Muscle of leg (tissue), 11 donors: ENCODE measurements around the gene MS4A3. TPM values are rescaled to one million over a fixed set of nuclear protein-coding genes. Genes with fewer than 3 reads are reported as not detected.

Source experiments
- DNase-seq: peaks from one replicate; pipeline ENCODE4 v3.0.0; 2013
- H3K27ac ChIP-seq: one replicate; pipeline ENCODE4 v1.5.1; 2013; ENCODE audit warnings: mild to moderate bottlenecking, low read length, control low read depth
- H3K27me3 ChIP-seq: one replicate; pipeline ENCODE4 v1.6.1; 2013; ENCODE audit warnings: low read length; ENCODE audit not compliant: control insufficient read depth, insufficient read depth
- H3K36me3 ChIP-seq: one replicate; pipeline ENCODE4 v1.6.1; 2013; ENCODE audit warnings: low read length; ENCODE audit not compliant: control insufficient read depth, insufficient read depth
- H3K4me1 ChIP-seq: one replicate; pipeline ENCODE4 v1.6.1; 2013; ENCODE audit warnings: low read length; ENCODE audit not compliant: control insufficient read depth, insufficient read depth
- H3K4me3 ChIP-seq: one replicate; pipeline ENCODE4 v1.5.1; 2013; ENCODE audit warnings: low read length, control low read depth
- H3K9me3 ChIP-seq: replicated peaks from 2 replicates; pipeline ENCODE4 v1.6.1; 2013; ENCODE audit warnings: low read depth, low read length; ENCODE audit not compliant: control insufficient read depth
- WGBS: methylation state at CpG from one replicate; pipeline ENCODE4 v1.1.5; 2013; ENCODE audit warnings: missing lambda C conversion rate; ENCODE audit not compliant: insufficient coverage; 5-methylcytosine and 5-hydroxymethylcytosine counted together
- polyA plus RNA-seq, 8 donors: library from polyadenylated mRNA; unstranded; fragments of 120-200 nt; gene quantifications; one replicate each; pipeline versions ENCODE4 v1.2.1 to v1.2.3, GENCODE V29; 2013; ENCODE audit warnings: inconsistent platforms in 1 of 8, low replicate concordance in 1 of 8; ENCODE audit not compliant: insufficient read length in 8 of 8, insufficient read depth in 1 of 8
- total RNA-seq: library from RNA; stranded (reverse); fragments of 120-200 nt; gene quantifications from one replicate; pipeline ENCODE4 v1.2.4, GENCODE V29; 2013

MS4A3 gene
- total and polyA plus RNA-seq, 9 donors, result 0.36 to 2.0 (median 0.90) TPM

GRCh38 chr11:60111793-60112192, 55.3 kb downstream of the MS4A3 start:
- WGBS, result no CpG with 5 or more reads among the region's 2 CpGs
- no peak for DNase-seq
- Histone ChIP-seq H3K36me3 (no peaks in the 10 kb centered on the region), H3K4me3 (no peak overlapping the region), H3K4me1 (no peaks in the 10 kb centered on the region), H3K27ac (no peak overlapping the region), H3K27me3 (no peaks in the 10 kb centered on the region), H3K9me3 (no peaks in the 10 kb centered on the region)

DNA sequence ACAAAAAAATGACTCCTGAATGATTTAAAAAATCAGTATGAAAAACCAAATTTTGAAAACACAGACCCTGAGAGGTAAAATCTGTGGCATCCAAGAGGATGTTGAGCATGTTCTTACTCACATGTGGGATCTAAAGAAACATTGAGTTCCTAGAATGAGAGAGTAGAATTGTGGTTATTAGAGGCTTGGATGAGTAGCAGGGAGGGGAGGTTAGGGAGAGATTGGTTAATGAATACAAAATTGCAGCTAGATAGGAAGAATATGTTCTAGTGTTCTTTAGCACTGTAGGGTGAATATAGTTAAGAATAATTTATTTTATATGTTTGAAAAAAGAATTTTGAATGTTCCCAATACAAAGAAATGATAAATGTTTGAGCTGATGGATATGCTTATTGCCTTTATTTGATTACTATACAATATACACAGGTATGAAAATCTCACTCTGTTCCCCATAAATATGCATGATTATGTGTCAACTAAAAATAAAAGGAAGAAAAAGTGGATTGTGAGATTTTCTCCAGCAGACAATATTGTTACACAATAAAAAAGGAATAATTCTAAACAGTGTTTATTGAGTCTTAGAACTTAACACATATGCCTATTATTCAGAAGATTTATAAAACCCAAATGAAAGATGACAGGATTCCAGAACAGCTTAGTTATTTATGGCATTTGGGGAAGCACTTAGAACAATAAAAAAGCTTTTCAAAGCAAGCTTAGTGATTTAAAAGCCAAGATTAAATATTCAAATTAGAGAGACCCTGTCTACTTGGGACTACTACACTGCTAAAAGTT, 60.7 kb downstream of the MS4A3 start:
- no peaks in the 10 kb centered on the region for H3K4me1 ChIP-seq
- no peak overlapping the region for H3K27ac ChIP-seq
- no peaks in the 10 kb centered on the region for H3K36me3 ChIP-seq
- H3K27me3 ChIP-seq, result no peaks in the 10 kb centered on the region
- H3K9me3 ChIP-seq, result no peaks in the 10 kb centered on the region
- H3K4me3 ChIP-seq, result no peak overlapping the region
- no peak for DNase-seq

- Histone ChIP-seq H3K4me3 (no peak overlapping the region), H3K36me3 (no peaks in the 10 kb centered on the region), H3K27ac (no peak overlapping the region), H3K4me1 (no peaks in the 10 kb centered on the region), H3K27me3 (no peaks in the 10 kb centered on the region), H3K9me3 (no peaks in the 10 kb centered on the region)
- no CpG with 5 or more reads among the region's 2 CpGs for WGBS
- no peak for DNase-seq
Measured at GRCh38 chr11:60118338-60118737, 61.9 kb downstream of the MS4A3 start.

- no peaks in the 10 kb centered on the region for H3K36me3 ChIP-seq
- no peaks in the 10 kb centered on the region for H3K4me1 ChIP-seq
- H3K27ac ChIP-seq, result no peak overlapping the region
- WGBS, result no CpG with 5 or more reads among the region's 2 CpGs
- DNase-seq, result no peak
- H3K4me3 ChIP-seq, result no peak overlapping the region
- H3K9me3 ChIP-seq, result no peaks in the 10 kb centered on the region
- H3K27me3 ChIP-seq, result no peaks in the 10 kb centered on the region
Measured at GRCh38 chr11:60119710-60120109, 63.2 kb downstream of the MS4A3 start.

Other genes with a start within 250 kb of the MS4A3 start
- 37.2 TPM for gene MRPL16, start 245.9 kb upstream of the MS4A3 start, total RNA-seq
- gene MRPL16, start 245.9 kb upstream of the MS4A3 start, polyA plus RNA-seq, result 10 to 100 TPM; 32.8 to 38.6 (median 36.6) TPM
- gene CBLIF, start 211.2 kb upstream of the MS4A3 start, total RNA-seq, result not detected
- gene CBLIF, start 211.2 kb upstream of the MS4A3 start, polyA plus RNA-seq, result under 1 TPM in 2 of 8 donors, not detected in 6; 0.21 to 0.49 TPM
- gene TCN1, start 190.2 kb upstream of the MS4A3 start, total RNA-seq, result not detected
- under 1 TPM in 4 of 8 donors, not detected in 4; 0.20 to 0.38 (median 0.28) TPM for gene TCN1, start 190.2 kb upstream of the MS4A3 start, polyA plus RNA-seq
- not detected for gene OOSP3, start 177.9 kb upstream of the MS4A3 start, total RNA-seq
- not detected for gene OOSP3, start 177.9 kb upstream of the MS4A3 start, polyA plus RNA-seq
- not detected for gene OOSP1, start 118.2 kb upstream of the MS4A3 start, total RNA-seq
- gene OOSP1, start 118.2 kb upstream of the MS4A3 start, polyA plus RNA-seq, result not detected
- gene OOSP4A, start 92.6 kb upstream of the MS4A3 start, total RNA-seq, result not detected
- gene OOSP4A, start 92.6 kb upstream of the MS4A3 start, polyA plus RNA-seq, result not detected
- not detected for gene OOSP4B, start 39.5 kb upstream of the MS4A3 start, total RNA-seq
- not detected for gene OOSP4B, start 39.5 kb upstream of the MS4A3 start, polyA plus RNA-seq
- gene OOSP2, start 16.3 kb upstream of the MS4A3 start, total RNA-seq, result not detected
- not detected for gene OOSP2, start 16.3 kb upstream of the MS4A3 start, polyA plus RNA-seq
- gene MS4A2, start 32.0 kb downstream of the MS4A3 start, total RNA-seq, result 0.40 TPM
- under 1 TPM in 7 of 8 donors, not detected in 1; 0.05 to 0.29 (median 0.20) TPM for gene MS4A2, start 32.0 kb downstream of the MS4A3 start, polyA plus RNA-seq
- 27.6 TPM for gene MS4A6A, start 126.4 kb downstream of the MS4A3 start, total RNA-seq
- 10 to 100 TPM; 18.8 to 29.2 (median 23.1) TPM for gene MS4A6A, start 126.4 kb downstream of the MS4A3 start, polyA plus RNA-seq
- 0.18 TPM for gene MS4A4E, start 186.5 kb downstream of the MS4A3 start, total RNA-seq
- gene MS4A4E, start 186.5 kb downstream of the MS4A3 start, polyA plus RNA-seq, result 1 to 10 TPM; 1.4 to 2.4 (median 1.9) TPM
- gene MS4A4A, start 224.0 kb downstream of the MS4A3 start, total RNA-seq, result 10.3 TPM
- gene MS4A4A, start 224.0 kb downstream of the MS4A3 start, polyA plus RNA-seq, result 10 to 100 TPM in 5 of 8 donors, 1 to 10 TPM in 3; 6.9 to 18.5 (median 11.7) TPM